ENCODE measurements around the gene TSPAN16.

- TF ChIP-seq CTCF (IDR thresholded peaks at IDR 0.05; ENCODE audit: insufficient read depth, low read depth, low read length) (no peak), EZH2 (IDR thresholded peaks at IDR 0.05; ENCODE audit: insufficient read depth, low read length) (no peak)
These were observed 47.1 kb upstream of the TSPAN16 start for GRCh38 chr19:11248852-11249251.
